H9 (cell line): ENCODE measurements around the gene MC1R. TPM values are rescaled to one million over a fixed set of nuclear protein-coding genes. Genes with fewer than 3 reads are reported as not detected.
A peak's percentile ranks its signal among the peaks of the same experiment; 100 is the strongest.

Experiments used
- DNase-seq: peaks from one replicate; pipeline ENCODE4 v3.0.0-alpha.2; 2017
- H2AFZ ChIP-seq: one replicate; pipeline ENCODE4 v1.6.1; 2013; ENCODE audit warnings: mild to moderate bottlenecking, low read length, control low read depth, moderate library complexity
- H2AK5ac ChIP-seq: 2 replicates; pipeline ENCODE4 v1.6.1; 2013; ENCODE audit warnings: low read length, control low read depth, mixed read lengths; ENCODE audit not compliant: insufficient read length
- H2BK120ac ChIP-seq: one replicate; pipeline ENCODE4 v1.6.1; 2013; ENCODE audit warnings: low read depth, mild to moderate bottlenecking, low read length, control low read depth, inconsistent platforms; ENCODE audit not compliant: poor library complexity, severe bottlenecking
- H2BK12ac ChIP-seq: 2 replicates; pipeline ENCODE4 v1.6.1; 2013; ENCODE audit warnings: low read length, control low read depth, mixed read lengths, low read depth; ENCODE audit not compliant: insufficient read length
- H2BK15ac ChIP-seq: 2 replicates; pipeline ENCODE4 v1.6.1; 2013; ENCODE audit warnings: low read depth, low read length, control low read depth
- H2BK20ac ChIP-seq: one replicate; pipeline ENCODE4 v1.6.1; 2013; ENCODE audit warnings: low read depth, mild to moderate bottlenecking, low read length, control low read depth, inconsistent platforms; ENCODE audit not compliant: poor library complexity, severe bottlenecking
- H2BK5ac ChIP-seq: 2 replicates; pipeline ENCODE4 v1.6.1; 2013; ENCODE audit warnings: low read length, control low read depth, mixed read lengths; ENCODE audit not compliant: insufficient read length
- H3K14ac ChIP-seq: 2 replicates; pipeline ENCODE4 v1.6.1; 2013; ENCODE audit warnings: low read length, control low read depth; ENCODE audit not compliant: insufficient read depth
- H3K18ac ChIP-seq: 2 replicates; pipeline ENCODE4 v1.6.1; 2013; ENCODE audit warnings: low read depth, mild to moderate bottlenecking, mixed read lengths, low read length, control low read depth; ENCODE audit not compliant: insufficient read length
- H3K23ac ChIP-seq: 2 replicates; pipeline ENCODE4 v1.6.1; 2013; ENCODE audit warnings: low read length, control low read depth, mixed read lengths, low read depth; ENCODE audit not compliant: insufficient read length
- H3K23me2 ChIP-seq: 2 replicates; pipeline ENCODE4 v1.6.1; 2013; ENCODE audit warnings: low read depth, mild to moderate bottlenecking, mixed read lengths, low read length, control low read depth; ENCODE audit not compliant: insufficient read length, poor library complexity, severe bottlenecking
- H3K27ac ChIP-seq: 2 replicates; pipeline ENCODE4 v1.5.1; 2013; ENCODE audit warnings: low read length, control low read depth, mixed read lengths, low read depth; ENCODE audit not compliant: insufficient read length
- H3K27me3 ChIP-seq: 2 replicates; pipeline ENCODE4 v1.6.1; 2013; ENCODE audit warnings: low read length, control low read depth, inconsistent platforms; ENCODE audit not compliant: insufficient read depth
- H3K4ac ChIP-seq: 2 replicates; pipeline ENCODE4 v1.6.1; 2013; ENCODE audit warnings: low read depth, mild to moderate bottlenecking, control low read depth, inconsistent platforms, low read length, moderate library complexity
- H3K4me1 ChIP-seq: 2 replicates; pipeline ENCODE4 v1.6.1; 2013; ENCODE audit warnings: low read length, control low read depth, inconsistent platforms; ENCODE audit not compliant: insufficient read depth
- H3K4me2 ChIP-seq: 2 replicates; pipeline ENCODE4 v1.6.1; 2013; ENCODE audit warnings: low read length, control low read depth, mixed read lengths; ENCODE audit not compliant: insufficient read length, insufficient read depth
- H3K56ac ChIP-seq: 2 replicates; pipeline ENCODE4 v1.6.1; 2013; ENCODE audit warnings: low read depth, mild to moderate bottlenecking, mixed read lengths, low read length, control low read depth; ENCODE audit not compliant: insufficient read length
- H3K79me1 ChIP-seq: 2 replicates; pipeline ENCODE4 v1.6.1; 2013; ENCODE audit warnings: low read depth, mild to moderate bottlenecking, moderate library complexity, low read length, control low read depth, inconsistent platforms; ENCODE audit not compliant: insufficient read depth, poor library complexity, severe bottlenecking
- H3K79me2 ChIP-seq: 2 replicates; pipeline ENCODE4 v1.6.1; 2013; ENCODE audit warnings: low read length, control low read depth, inconsistent platforms; ENCODE audit not compliant: insufficient read depth
- H3K9ac ChIP-seq: 2 replicates; pipeline ENCODE4 v1.6.1; 2013; ENCODE audit warnings: low read length, control low read depth, mixed read lengths; ENCODE audit not compliant: insufficient read length; ENCODE audit errors: extremely low read depth
- H3K9me3 ChIP-seq: one replicate; pipeline ENCODE4 v1.6.1; 2013; ENCODE audit warnings: low read depth, low read length, inconsistent platforms; ENCODE audit not compliant: control insufficient read depth
- H3T11ph ChIP-seq: one replicate; pipeline ENCODE4 v1.6.1; 2013; ENCODE audit warnings: mild to moderate bottlenecking, low read length, control low read depth, inconsistent platforms
- H4K20me1 ChIP-seq: one replicate; pipeline ENCODE4 v1.6.1; 2013; ENCODE audit not compliant: control insufficient read depth, insufficient read length, insufficient read depth
- H4K5ac ChIP-seq: 2 replicates; pipeline ENCODE4 v1.6.1; 2013; ENCODE audit warnings: low read depth, mild to moderate bottlenecking, mixed read lengths, low read length, control low read depth; ENCODE audit not compliant: insufficient read length
- H4K8ac ChIP-seq: replicated peaks from 2 replicates; pipeline ENCODE4 v1.6.1; 2013; ENCODE audit warnings: low read length, control low read depth, mixed read lengths, low read depth; ENCODE audit not compliant: insufficient read length
- H4K91ac ChIP-seq: 2 replicates; pipeline ENCODE4 v1.6.1; 2013; ENCODE audit warnings: low read depth, mild to moderate bottlenecking, moderate library complexity, mixed read lengths, low read length, control low read depth; ENCODE audit not compliant: insufficient read length
- H3K27ac Mint-ChIP-seq, 3 experiments: 2 replicates in 2 of 3; 3 replicates in 1 of 3; pipeline ENCODE4 v1.8.0; 2020 to 2021; ENCODE audit warnings: mixed read lengths in 3 of 3, mild to moderate bottlenecking in 1 of 3, moderate library complexity in 1 of 3
- H3K27me3 Mint-ChIP-seq: 2 replicates; pipeline ENCODE4 v1.8.0; 2021; ENCODE audit warnings: low read depth, mild to moderate bottlenecking, moderate library complexity, mixed read lengths
- H3K36me3 Mint-ChIP-seq, 3 experiments: 2 replicates in 2 of 3; 3 replicates in 1 of 3; pipeline ENCODE4 v1.8.0; 2020 to 2021; ENCODE audit warnings: low read depth in 3 of 3, mixed read lengths in 3 of 3; ENCODE audit not compliant: insufficient read depth in 1 of 3
- H3K4me1 Mint-ChIP-seq, 2 experiments: 2 replicates each; pipeline ENCODE4 v1.8.0; 2020; ENCODE audit warnings: mixed read lengths in 2 of 2
- H3K4me3 Mint-ChIP-seq, 2 experiments: 2 replicates in 1 of 2; 3 replicates in 1 of 2; pipeline ENCODE4 v1.8.0; 2020 to 2021; ENCODE audit warnings: mild to moderate bottlenecking in 2 of 2, mixed read lengths in 2 of 2, moderate library complexity in 1 of 2
- H3K9me3 Mint-ChIP-seq, 2 experiments: 2 replicates in 1 of 2; 3 replicates in 1 of 2; pipeline ENCODE4 v1.8.0; 2020; ENCODE audit warnings: mild to moderate bottlenecking in 2 of 2, mixed read lengths in 2 of 2, moderate library complexity in 1 of 2
- WGBS: extraction: QIAGEN DNeasy Blood & Tissue Kit; methylation state at CpG from one replicate; pipeline ENCODE4 v1.1.7; 2013; ENCODE audit warnings: missing lambda C conversion rate, low lambda C conversion rate, mixed read lengths; ENCODE audit not compliant: insufficient read length; ENCODE audit errors: extremely low coverage; 5-methylcytosine and 5-hydroxymethylcytosine counted together
- total RNA-seq: library from RNA; stranded (reverse); gene quantifications from 2 replicates; pipeline ENCODE4 v1.2.1, GENCODE V29; 2021
- TF ChIP-seq, protein P1 (sequence below): fragments of 200-600 bp; sonication (generic); conservative IDR thresholded peaks from 3 replicates; pipeline ENCODE4 v1.8.0; 2021; ENCODE audit warnings: antibody characterized with exemption, mild to moderate bottlenecking

MC1R gene
- total RNA-seq, 1 experiment from 2014 or later = 4.7 TPM

DNA sequence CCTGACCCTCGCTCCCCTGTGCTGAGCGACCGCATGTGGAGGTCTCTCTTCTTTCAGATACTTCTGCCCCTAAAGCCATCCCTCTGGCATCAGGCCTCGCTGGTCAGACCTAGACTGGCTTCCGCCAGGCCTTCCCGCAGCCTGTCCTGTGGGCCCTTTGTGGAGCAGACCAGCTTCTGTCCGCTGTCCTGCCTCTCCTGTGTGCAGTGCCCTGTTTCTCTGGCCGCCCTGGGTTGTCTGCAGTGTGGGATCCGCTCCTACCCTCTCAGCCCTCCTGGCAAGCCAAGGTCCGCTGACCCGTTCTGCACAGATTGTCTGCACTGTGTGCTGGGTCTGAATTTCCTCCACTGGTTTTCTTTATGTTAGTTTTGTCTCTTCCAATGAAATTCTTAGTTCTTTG, 21.5 kb upstream of the MC1R start:
- Mint-ChIP-seq H3K36me3 (peaks cover 27 to 65% (median 59%) of the 10 kb centered on the region in 3 experiments), H3K4me3 (no peak overlapping the region; a peak in 1 of 5 replicates), H3K27me3 (no peaks in the 10 kb centered on the region), H3K4me1 (no peaks in the 10 kb centered on the region), H3K9me3 (no peaks in the 10 kb centered on the region), H3K27ac (peak overlapping the region in 1 of 3 experiments; percentile 44; a peak in 1 of 7 replicates)
- Histone ChIP-seq H2AK5ac (no peak overlapping the region), H3K79me2 (no peaks in the 10 kb centered on the region), H2BK120ac (no peak overlapping the region), H3K18ac (no peak overlapping the region), H3K4me2 (no peak overlapping the region), H3K4me1 (no peaks in the 10 kb centered on the region), H3T11ph (no peak overlapping the region), H2BK5ac (no peak overlapping the region), H4K5ac (no peak overlapping the region), H3K9me3 (no peaks in the 10 kb centered on the region), H2AFZ (no peak overlapping the region), H4K20me1 (no peaks in the 10 kb centered on the region), H2BK12ac (no peak overlapping the region), H3K27me3 (no peaks in the 10 kb centered on the region), H4K8ac (no peak overlapping the region), H3K14ac (no peak overlapping the region), H3K79me1 (no peaks in the 10 kb centered on the region), H3K9ac (no peak overlapping the region), H4K91ac (no peak overlapping the region), H3K56ac (no peak overlapping the region), H3K23ac (no peak overlapping the region), H3K27ac (no peak overlapping the region), H2BK15ac (no peak overlapping the region), H3K4ac (no peak overlapping the region), H3K23me2 (no peaks in the 10 kb centered on the region), H2BK20ac (no peak overlapping the region)
- no CpG with 5 or more reads among the region's 11 CpGs for WGBS
- TF ChIP-seq, protein P1, sequence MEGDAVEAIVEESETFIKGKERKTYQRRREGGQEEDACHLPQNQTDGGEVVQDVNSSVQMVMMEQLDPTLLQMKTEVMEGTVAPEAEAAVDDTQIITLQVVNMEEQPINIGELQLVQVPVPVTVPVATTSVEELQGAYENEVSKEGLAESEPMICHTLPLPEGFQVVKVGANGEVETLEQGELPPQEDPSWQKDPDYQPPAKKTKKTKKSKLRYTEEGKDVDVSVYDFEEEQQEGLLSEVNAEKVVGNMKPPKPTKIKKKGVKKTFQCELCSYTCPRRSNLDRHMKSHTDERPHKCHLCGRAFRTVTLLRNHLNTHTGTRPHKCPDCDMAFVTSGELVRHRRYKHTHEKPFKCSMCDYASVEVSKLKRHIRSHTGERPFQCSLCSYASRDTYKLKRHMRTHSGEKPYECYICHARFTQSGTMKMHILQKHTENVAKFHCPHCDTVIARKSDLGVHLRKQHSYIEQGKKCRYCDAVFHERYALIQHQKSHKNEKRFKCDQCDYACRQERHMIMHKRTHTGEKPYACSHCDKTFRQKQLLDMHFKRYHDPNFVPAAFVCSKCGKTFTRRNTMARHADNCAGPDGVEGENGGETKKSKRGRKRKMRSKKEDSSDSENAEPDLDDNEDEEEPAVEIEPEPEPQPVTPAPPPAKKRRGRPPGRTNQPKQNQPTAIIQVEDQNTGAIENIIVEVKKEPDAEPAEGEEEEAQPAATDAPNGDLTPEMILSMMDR = no peak
- no peak for DNase-seq
